COLO668 (cell line): ENCODE measurements around the gene CALML5.

Experiments
- DNase-seq: peaks from one replicate; lab custom pipeline; 2025; ENCODE audit not compliant: unreplicated experiment; lab: John Stamatoyannopoulos, UW

CALML5 gene

DNA sequence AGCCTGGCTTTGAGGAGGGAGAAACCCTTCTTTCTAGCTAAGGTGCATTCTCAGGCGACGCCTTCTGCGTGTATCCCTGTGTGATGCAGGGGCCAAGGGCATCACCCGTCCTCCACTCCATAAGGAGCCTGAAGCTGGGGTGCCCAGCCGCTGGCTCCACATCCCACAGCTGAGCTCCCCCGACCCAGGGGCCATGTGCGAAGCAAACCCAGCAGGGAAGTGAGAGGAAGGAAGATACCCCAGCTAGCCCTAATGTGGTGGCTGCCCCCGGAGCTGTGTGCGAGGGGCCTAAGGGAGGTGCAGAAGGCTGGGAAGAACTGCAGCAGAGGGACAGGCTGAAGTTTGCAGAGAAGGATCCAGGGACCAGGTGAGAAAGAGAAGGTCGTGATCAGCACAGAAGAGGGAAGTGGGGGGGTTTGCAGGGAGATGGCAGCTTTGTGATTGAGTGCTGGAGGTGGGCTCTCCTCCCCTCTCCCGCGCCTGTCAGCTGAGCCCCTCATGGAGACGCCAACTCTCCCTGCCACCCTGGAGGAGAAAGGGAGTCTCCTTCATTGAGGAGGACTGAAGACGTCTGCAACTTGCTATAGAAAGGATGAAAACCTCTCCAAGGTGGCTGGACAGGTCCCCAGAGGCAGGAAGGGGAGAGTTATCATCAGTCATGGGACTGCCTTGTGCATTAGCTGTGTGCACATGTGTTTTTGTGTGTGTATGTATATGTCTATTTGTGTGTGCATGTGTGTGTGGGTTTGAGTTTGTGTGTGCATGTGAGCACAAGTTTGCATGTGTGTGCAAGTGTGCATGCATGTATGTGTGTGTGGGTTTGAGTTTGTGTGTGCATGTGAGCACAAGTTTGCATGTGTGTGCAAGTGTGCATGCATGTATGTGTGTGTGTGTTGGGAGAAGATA lies 3.5 kb upstream of the CALML5 start:
- no peak for DNase-seq

- DNase-seq, result no peak
These were observed 2.7 kb upstream of the CALML5 start for GRCh38 chr10:5502061-5502521.

GRCh38 chr10:5500910-5501309 lies 1.5 kb upstream of the CALML5 start:
- DNase-seq, result no peak

DNA sequence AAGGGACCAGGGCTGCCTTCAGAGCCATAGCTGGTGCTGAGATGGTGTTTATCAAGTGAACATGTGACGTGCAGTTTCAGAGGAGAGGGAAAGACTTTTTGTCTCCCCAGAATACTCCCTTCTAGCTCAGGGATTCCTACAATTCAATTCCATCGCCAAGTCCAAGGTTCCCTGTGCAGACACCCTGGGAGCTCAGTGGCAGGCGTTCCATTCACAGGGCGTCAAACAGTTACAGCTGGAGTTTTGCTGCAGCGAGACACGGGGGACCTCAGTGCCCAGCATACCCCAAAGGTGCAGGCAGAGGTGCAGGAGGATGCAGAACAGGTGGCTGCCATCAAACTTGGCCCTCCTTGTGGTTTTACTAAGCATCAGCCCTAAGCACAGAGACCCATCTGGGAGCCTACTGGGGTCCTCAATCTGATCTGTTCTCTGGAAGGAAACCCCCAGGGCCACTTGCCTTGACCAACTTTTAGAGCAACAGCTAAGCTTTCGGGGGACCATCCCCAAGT lies 846 bp upstream of the CALML5 start:
- no peak for DNase-seq

DNA sequence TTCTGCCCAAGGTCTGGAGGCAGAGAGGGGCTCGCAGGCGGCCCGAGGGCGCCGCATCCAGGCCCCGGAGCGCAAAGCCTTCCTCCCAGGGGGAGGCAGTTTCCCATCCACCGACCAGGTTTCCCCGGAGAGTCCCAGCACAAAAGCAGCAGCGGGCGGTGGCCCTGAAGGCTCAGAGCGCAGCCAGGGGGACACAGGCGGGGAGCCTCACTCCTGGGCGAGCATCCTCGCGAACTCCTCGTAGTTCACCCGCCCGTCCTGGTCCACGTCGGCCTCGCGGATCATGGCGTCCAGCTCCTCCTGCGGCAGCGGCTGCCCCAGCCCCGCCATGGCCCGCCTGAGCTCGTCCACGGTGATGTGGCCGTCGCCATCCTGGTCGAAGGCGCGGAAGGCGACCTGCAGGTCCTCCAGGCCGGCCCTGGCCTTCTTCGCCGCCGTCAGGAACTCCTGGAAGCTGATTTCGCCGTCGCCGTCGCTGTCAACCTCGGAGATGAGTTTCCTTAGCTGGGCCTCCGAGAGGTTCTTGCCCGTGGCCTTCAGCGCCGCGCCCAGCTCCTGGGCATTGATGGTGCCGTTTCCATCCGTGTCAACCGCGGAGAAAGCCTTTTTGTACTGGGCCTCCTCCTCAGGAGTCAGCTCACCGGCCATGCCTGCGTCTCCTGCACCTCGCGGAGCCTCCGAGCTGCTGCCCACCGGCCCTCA lies 428 bp downstream of the CALML5 start:
- DNase-seq, result no peak

DNA sequence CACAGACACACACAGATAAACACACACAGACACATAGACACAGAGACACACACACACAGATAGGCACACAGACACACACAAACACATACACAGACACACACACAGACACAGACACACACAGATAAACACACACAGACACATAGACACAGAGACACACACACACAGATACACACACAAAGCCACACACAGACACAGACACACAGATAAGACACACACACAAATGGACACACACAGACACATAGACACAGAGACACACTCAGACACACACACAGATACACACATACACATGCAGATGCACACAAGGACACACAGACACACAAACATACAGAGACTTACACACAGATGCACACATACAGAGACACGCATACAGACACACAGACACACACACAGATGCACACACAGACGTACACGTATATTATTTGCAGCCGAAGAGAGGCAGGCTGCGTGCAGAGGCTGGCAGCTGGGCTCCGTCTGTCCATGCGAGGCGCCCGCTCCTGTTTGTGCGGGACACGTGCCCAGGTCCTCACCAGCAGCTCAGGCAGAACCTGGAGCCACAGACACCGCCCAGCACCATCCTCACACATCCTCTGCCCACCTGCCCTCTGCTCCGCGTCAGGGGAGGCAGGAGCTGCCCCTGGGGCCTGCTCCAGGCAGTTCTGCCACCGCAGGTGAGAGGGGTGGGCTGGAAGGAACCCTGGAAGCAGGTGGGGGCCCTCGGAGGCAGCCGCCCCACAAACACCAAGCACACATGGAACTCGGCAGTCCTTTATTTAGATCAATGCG lies 1.2 kb downstream of the CALML5 start:
- no peak for DNase-seq

DNA sequence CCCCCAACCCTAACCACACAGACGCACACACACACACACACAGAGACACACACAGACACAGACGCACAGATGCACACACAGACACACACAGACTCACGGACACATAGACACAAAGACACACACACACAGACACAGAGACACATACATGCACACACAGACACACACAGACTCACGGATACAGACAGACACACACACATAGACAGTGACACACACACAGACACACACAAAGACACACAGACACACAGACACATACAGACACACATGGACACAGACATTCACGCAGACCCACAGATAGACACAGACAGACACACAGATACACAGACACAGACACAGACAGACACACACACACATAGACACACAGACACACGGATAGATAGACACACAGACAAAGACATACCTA lies 2.1 kb downstream of the CALML5 start:
- DNase-seq, result no peak

- DNase-seq, result no peak
These were observed 2.8 kb downstream of the CALML5 start for GRCh38 chr10:5496261-5497250.

GRCh38 chr10:5494611-5495010 lies 4.8 kb downstream of the CALML5 start:
- DNase-seq, result no peak

DNA sequence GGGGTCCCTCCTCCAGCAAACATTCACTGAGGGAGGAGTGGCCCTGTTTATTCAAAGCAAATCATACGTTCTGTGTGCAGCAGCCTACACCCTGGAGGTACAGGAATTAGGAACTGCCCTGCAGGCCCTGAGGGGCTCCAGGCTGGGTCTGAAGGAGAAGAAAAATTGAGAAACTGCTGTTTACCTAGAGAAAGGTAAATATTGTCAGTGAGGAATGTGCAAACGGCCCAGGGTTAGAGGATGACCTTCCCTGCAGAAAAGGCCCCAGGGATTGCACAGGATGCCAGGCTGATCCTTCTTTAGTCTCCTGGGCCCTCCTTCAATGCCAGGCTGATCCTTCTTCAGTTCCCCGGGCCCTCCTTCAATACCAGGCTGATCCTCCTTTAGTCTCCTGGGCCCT lies 5.7 kb downstream of the CALML5 start:
- DNase-seq, result no peak

DNA sequence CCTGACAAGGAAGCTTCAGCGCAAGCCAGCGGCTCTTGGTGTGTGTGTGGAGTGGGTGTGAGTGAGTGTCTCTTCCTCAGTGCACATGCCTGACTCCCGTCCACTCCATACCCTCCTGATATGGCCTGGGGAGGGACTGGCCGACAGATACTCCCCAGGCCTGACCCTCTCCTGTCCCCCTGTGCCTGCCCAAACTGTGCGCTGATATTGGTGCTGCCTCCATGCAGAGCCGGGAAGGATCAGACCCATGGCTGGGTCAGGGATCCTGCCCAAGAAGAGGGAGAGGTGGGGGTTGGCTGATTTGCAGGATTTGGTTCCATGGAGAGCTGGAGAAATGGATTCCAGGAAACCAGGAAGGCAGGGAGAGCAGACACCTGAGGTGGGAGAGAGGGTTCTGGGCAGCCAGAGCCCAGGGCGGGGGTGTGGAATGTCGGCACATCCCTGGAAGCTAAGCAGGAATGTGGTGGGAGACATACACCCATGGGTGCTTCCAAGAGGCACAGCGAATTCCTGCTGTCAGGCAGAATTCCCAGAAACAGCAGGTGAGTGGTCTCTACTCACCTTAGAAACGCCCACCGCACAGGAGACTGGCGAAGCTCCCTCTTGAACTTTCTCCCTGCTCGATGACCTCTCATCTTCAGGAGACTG lies 6.3 kb downstream of the CALML5 start:
- no peak for DNase-seq

DNA sequence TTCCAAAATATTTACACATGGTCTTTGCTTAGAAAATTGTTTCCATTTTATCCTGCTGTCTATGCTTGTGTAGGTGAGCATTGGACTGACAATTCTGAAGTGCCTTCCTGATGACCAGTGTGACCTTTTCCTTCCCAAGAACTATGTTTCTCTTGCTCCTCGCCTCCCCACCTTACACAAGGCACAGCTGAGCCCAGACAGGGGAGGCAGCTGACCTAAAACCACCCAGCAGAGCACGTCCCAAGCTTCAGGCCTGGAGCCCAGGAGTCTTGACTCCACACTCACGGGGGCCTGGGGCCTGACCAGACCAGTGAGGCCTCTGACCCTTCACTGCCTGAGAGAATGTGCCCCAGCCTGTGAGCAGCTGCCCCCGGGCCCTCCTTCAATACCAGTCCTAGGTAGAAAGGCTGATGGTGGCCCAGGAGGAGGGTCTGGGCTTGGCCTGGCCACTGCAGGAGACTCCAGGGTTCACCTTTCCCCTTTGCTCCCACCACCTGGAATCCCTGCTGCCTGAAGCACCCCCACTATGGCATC lies 7.0 kb downstream of the CALML5 start:
- DNase-seq, result no peak

DNA sequence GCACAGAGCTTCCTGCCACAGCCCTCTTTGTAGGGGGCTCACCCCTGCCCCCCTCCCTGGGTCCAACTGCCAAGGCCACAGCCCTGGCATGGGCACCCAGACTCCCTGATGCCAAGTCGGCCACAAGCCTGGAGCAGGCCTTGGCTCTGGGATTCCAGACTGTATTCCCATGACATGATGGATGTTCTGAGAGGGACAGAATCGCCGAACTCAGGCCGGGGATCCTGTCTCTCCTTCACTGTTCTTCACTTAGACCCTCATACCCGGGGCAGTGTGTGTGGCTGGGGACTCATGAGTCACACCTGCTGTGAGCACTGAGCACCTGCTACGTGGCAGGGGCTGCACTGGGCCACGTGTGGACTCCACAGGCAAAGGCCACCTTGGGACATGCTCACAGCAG lies 7.9 kb downstream of the CALML5 start:
- DNase-seq, result no peak

DNA sequence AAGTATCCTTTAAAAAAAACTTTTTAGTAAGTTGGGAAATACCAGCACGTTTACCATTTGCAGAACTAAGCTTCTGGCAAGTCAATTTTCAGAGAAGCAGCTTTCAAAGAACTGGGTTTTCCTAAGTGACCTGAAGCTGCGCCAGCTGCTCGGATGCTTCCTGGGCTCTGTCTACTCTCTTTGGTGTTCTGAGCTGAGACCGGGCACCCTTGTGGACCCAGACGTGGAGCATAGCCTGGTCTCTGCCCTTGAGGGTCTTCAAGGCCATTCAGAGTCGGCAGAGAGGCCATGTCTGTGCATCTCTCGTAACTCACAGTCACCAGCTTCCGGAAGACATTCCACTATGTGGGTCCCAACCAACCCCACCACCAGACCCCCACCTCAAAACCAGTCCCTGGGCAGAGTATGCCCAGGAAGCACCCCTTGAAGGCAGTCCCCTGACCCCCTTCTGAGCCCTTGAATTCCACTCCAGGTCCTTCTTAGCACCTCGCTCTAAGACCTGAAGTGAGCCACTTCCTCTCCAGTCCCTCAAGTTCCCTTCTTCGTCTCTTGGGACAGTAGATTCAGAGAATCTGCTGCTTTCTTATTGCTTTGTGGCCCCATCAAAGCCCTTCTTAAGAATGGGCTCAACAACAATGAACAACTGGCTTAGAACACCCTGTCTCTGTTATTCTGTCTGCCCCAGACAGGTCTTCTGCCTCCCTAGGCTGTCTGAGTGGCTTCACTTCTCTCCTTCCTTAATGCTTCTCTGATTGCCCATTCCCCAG lies 8.5 kb downstream of the CALML5 start:
- no peak for DNase-seq

DNA sequence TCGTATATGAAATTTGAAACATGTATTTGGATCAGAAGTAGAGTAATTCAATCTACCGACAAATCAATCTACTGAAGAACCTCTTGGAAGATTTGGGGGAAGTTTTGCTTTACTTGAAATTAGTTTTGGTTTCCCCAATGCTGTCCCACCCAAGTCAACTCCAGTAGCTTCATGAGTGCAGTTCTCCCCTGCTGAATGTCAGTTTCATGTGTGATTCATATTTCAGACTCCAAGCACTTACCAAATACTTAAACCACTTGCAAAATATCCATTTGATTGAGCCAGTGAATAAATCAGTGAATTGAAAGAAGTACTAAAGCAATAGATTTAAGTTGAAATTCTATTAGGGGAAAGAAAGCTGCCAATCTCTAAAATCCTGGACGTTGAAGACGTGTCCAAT lies 9.3 kb downstream of the CALML5 start:
- DNase-seq, result no peak

- DNase-seq, result peak; percentile 66
These were observed 10.9 kb downstream of the CALML5 start for GRCh38 chr10:5488272-5489161.

- no peak for DNase-seq
These were observed 12.5 kb downstream of the CALML5 start for GRCh38 chr10:5486853-5487235.
